Uterus (tissue), 2 donors: ENCODE data around the gene HPS5.

Source experiments
- POLR2A ChIP-seq, 2 donors: fragments of 450-650 bp; IDR thresholded peaks; one replicate each; pipeline ENCODE4 v1.6.1; 2016; ENCODE audit warnings: antibody characterized with exemption in 2 of 2, mild to moderate bottlenecking in 1 of 2, moderate library complexity in 1 of 2
- TF ChIP-seq, protein P1 (sequence below), 4 experiments: fragments of 200-600 bp in 2 of 4; fragments of 450-650 bp in 2 of 4; sonication (generic) in 2 of 4; IDR thresholded peaks; one replicate each; pipeline ENCODE4 v1.5.1; 2016 to 2019; ENCODE audit warnings: antibody characterized with exemption in 4 of 4, mild to moderate bottlenecking in 2 of 4, moderate library complexity in 1 of 4

GRCh38 chr11:18322818-18323570 lies 1.1 kb upstream of the HPS5 start:
- TF ChIP-seq POLR2A (IDR thresholded peaks at IDR 0.05) = no peak
- TF ChIP-seq, protein P1, sequence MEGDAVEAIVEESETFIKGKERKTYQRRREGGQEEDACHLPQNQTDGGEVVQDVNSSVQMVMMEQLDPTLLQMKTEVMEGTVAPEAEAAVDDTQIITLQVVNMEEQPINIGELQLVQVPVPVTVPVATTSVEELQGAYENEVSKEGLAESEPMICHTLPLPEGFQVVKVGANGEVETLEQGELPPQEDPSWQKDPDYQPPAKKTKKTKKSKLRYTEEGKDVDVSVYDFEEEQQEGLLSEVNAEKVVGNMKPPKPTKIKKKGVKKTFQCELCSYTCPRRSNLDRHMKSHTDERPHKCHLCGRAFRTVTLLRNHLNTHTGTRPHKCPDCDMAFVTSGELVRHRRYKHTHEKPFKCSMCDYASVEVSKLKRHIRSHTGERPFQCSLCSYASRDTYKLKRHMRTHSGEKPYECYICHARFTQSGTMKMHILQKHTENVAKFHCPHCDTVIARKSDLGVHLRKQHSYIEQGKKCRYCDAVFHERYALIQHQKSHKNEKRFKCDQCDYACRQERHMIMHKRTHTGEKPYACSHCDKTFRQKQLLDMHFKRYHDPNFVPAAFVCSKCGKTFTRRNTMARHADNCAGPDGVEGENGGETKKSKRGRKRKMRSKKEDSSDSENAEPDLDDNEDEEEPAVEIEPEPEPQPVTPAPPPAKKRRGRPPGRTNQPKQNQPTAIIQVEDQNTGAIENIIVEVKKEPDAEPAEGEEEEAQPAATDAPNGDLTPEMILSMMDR (IDR thresholded peaks at IDR 0.05) = no peak
